Measurements from ENCODE around the gene TRAM2. TPM values are rescaled to one million over a fixed set of nuclear protein-coding genes. Genes with fewer than 3 reads are reported as not detected.

The TRAM2 gene
- total RNA-seq, 1 donor from 2014 or later, result 320 TPM

DNA sequence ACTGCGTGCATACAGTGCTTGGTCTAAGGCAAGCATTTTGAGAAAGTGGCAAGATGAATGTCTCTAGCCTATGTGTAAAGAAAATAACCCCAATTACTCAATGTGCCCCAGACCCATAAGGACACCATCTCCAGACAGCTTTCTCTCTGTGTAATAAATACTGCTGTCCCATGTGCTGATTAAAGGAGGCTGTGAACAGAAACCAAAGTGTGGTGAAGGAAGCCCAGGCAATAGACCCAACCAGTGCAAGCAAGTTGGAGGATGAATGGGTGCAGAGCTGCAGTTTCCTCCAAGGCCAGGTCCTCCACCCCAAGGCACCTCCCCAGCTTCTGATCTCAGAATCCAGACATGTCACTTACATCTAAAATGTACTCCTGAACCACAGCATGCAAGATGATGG lies 60.6 kb downstream of the TRAM2 start:
- TF ChIP-seq, protein P1, sequence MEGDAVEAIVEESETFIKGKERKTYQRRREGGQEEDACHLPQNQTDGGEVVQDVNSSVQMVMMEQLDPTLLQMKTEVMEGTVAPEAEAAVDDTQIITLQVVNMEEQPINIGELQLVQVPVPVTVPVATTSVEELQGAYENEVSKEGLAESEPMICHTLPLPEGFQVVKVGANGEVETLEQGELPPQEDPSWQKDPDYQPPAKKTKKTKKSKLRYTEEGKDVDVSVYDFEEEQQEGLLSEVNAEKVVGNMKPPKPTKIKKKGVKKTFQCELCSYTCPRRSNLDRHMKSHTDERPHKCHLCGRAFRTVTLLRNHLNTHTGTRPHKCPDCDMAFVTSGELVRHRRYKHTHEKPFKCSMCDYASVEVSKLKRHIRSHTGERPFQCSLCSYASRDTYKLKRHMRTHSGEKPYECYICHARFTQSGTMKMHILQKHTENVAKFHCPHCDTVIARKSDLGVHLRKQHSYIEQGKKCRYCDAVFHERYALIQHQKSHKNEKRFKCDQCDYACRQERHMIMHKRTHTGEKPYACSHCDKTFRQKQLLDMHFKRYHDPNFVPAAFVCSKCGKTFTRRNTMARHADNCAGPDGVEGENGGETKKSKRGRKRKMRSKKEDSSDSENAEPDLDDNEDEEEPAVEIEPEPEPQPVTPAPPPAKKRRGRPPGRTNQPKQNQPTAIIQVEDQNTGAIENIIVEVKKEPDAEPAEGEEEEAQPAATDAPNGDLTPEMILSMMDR (IDR thresholded peaks at IDR 0.05), result no peak
- H3K4me1 Mint-ChIP-seq (ENCODE audit: unreplicated experiment), result peaks cover 98% of the 10 kb centered on the region
- no peaks in the 10 kb centered on the region for H3K9me3 Mint-ChIP-seq (ENCODE audit: unreplicated experiment)
- peaks cover 79% of the 10 kb centered on the region for H3K36me3 Mint-ChIP-seq (ENCODE audit: unreplicated experiment)
- no peak for DNase-seq (ENCODE audit: extremely low spot score, unreplicated experiment)
- H3K27ac Mint-ChIP-seq (ENCODE audit: unreplicated experiment), result peak overlapping the region; percentile 99
- no peaks in the 10 kb centered on the region for H3K27me3 Mint-ChIP-seq (ENCODE audit: unreplicated experiment)
- H3K4me3 Mint-ChIP-seq (ENCODE audit: unreplicated experiment), result no peak overlapping the region

DNA sequence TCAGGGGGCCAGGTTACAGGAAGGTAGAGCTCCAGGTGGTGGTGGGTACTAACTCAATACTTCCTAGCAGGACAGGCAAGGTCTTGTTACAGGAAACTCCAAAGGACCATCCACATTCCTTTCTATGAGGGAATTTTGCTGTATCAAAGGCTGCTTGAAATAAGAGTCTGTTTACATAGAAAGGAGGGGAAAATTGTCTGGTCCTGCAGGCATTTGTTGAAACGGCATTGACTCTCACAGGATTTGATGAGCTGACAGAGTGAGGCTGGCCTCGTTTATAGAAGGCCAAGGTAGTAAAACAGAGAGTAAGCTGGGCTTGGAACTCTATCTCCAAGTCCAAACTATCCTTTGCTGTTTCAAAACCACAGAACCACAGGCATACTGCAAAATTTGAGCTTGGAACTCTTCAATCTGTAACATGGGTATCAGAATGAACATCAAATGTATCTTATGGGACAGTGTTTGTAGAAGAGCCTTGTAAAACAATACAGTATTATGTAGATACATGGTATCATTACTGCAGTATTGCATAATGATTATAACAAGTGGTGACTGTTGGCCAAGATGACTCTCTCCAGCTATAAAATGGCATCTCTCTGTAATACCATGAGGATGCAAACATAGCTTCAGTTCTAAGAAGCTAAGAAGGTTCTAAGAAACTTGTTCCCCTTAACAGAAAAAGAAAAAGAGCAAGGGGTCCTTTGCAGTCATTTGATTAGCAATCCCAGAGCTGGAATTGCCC lies 61.5 kb downstream of the TRAM2 start:
- Mint-ChIP-seq H3K27ac (ENCODE audit: unreplicated experiment) (peak overlapping the region; percentile 99), H3K36me3 (ENCODE audit: unreplicated experiment) (peaks cover 85% of the 10 kb centered on the region), H3K27me3 (ENCODE audit: unreplicated experiment) (no peaks in the 10 kb centered on the region), H3K4me3 (ENCODE audit: unreplicated experiment) (no peak overlapping the region), H3K4me1 (ENCODE audit: unreplicated experiment) (peaks cover 99% of the 10 kb centered on the region), H3K9me3 (ENCODE audit: unreplicated experiment) (no peaks in the 10 kb centered on the region)
- DNase-seq (ENCODE audit: extremely low spot score, unreplicated experiment), result no peak
- TF ChIP-seq, protein P1 (IDR thresholded peaks at IDR 0.05), result no peak

DNA sequence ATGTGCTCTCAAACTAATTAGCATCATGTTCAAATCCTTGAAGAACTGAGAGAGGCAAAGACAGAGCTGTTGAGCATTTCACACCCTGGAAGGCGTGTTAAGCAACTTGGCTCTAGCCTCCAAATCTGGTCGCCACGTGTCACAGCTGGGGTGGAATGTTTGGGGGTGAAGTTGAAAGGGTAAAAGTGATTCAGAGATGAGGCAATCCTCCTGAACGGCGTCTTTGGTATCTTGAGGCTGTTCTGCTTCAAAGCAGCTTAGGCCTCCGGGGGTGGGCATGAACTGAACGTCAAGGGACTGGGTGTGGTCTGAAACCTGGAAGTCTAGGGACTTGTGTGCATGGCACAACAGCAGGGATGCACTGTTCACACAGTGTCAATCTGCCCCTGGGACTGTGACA lies 62.3 kb downstream of the TRAM2 start:
- TF ChIP-seq, protein P1 (IDR thresholded peaks at IDR 0.05), result no peak
- Mint-ChIP-seq H3K4me3 (ENCODE audit: unreplicated experiment) (no peak overlapping the region), H3K36me3 (ENCODE audit: unreplicated experiment) (peaks cover 83% of the 10 kb centered on the region), H3K27ac (ENCODE audit: unreplicated experiment) (peak overlapping the region; percentile 99), H3K4me1 (ENCODE audit: unreplicated experiment) (peaks cover 99% of the 10 kb centered on the region), H3K9me3 (ENCODE audit: unreplicated experiment) (no peaks in the 10 kb centered on the region), H3K27me3 (ENCODE audit: unreplicated experiment) (no peaks in the 10 kb centered on the region)
- DNase-seq (ENCODE audit: extremely low spot score, unreplicated experiment), result no peak

DNA sequence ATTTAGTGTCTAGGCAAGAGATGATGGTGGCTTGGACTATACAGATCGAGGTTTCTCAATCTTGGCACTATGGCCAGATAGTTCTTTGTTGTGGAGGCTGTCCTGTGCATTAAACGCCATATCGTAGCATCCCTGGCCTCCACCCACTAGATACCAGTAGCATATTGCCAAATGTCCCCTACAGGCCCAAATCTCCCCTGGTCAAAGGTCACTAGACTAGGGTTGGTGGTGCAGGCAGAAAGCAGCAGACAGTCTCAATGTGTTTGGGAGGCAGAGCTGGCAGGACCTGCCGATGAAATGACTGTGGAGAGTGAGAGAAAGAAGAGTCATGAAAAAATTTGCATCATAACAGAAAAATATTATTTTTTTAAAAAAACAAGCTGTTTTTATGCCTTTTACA lies 63.0 kb downstream of the TRAM2 start:
- H3K4me1 Mint-ChIP-seq (ENCODE audit: unreplicated experiment), result peaks cover 99% of the 10 kb centered on the region
- H3K36me3 Mint-ChIP-seq (ENCODE audit: unreplicated experiment), result peaks cover 83% of the 10 kb centered on the region

DNA sequence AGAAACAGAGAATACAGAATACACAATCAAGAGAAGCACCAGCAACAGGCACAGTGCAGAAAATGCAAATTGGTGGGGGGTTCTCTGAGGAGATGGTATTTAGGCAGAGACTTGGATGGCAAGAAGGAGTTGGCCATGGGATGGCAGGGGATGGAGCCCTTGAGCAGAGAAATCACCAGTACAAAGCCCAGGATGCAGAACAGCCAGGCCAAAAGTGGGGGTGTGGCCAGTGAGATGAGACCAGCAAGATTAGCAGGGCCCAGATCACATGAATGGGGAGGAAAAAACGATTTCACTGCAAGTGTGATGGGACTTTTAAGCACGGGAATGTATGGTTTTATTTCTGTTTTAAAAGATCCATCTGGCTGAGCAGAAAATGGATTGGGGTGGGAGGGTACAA lies 63.4 kb downstream of the TRAM2 start:
- no peak for DNase-seq (ENCODE audit: extremely low spot score, unreplicated experiment)
- Mint-ChIP-seq H3K27me3 (ENCODE audit: unreplicated experiment) (no peaks in the 10 kb centered on the region), H3K4me3 (ENCODE audit: unreplicated experiment) (peak overlapping the region; percentile 5), H3K36me3 (ENCODE audit: unreplicated experiment) (peaks cover 83% of the 10 kb centered on the region), H3K9me3 (ENCODE audit: unreplicated experiment) (no peaks in the 10 kb centered on the region), H3K27ac (ENCODE audit: unreplicated experiment) (peak overlapping the region; percentile 99), H3K4me1 (ENCODE audit: unreplicated experiment) (peaks cover 99% of the 10 kb centered on the region)
- TF ChIP-seq, protein P1 (IDR thresholded peaks at IDR 0.05), result no peak

More for the DNA sequence above, 63.0 kb downstream of the TRAM2 start:
- H3K4me3 Mint-ChIP-seq (ENCODE audit: unreplicated experiment), result no peak overlapping the region
- DNase-seq (ENCODE audit: extremely low spot score, unreplicated experiment), result no peak
- H3K9me3 Mint-ChIP-seq (ENCODE audit: unreplicated experiment), result no peaks in the 10 kb centered on the region
- no peaks in the 10 kb centered on the region for H3K27me3 Mint-ChIP-seq (ENCODE audit: unreplicated experiment)
- TF ChIP-seq, protein P1 (IDR thresholded peaks at IDR 0.05), result no peak
- H3K27ac Mint-ChIP-seq (ENCODE audit: unreplicated experiment), result peak overlapping the region; percentile 99
